MV-4-11 (cell line): ENCODE data around the gene MMP24.

ENCODE experiments used
- DNase-seq: peaks from one replicate; lab custom pipeline; 2025; lab: John Stamatoyannopoulos, UW

The MMP24 gene

DNA sequence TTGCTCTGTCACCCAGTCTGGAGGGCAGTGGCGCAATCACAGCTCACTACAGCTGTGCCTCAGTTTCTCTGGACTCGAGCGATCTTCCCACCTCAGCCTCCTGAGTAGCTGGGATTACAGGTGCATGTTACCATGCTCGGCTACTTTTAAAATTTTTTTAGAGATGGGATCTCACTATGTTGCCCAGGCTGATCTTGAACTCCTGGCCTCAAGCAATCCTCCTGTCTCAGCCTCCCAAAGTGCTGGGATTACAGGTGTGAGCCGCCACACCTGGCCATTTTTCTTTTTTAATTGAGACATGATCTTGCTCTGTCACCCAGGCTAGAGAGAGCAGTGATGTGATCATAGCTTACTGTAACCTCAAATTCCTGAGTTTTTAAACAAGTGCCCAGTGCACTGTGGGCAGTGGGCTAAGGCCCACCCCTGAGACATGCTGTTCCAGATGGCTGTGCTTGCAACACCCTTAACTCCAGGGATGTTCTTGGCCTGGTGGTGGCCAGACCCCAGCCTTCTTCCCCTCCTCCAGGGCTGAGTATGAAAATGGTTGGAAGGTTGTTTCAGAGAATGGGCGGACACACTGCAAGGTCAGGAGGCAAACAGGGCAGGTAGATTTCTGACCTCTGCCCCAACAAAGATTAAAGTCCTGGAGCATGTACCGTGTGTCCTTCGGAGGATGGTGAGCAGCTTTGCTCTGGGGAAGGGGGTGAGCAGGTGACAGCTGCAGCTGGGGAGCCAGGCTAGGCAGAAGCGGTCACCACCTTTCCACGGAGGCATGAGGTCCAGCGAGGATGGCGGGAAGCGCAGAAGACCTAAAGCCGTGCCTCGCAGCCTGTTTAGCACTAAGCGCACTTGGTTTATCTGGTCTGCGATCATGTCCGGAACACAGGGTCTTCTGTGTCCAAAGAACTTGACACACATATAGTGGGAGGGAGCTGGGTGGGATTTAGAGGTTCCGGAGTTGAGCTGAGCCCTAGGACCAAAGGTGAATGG lies 67.1 kb downstream of the MMP24 start:
- no peak for DNase-seq

GRCh38 chr20:35294293-35294685 lies 67.8 kb downstream of the MMP24 start:
- no peak for DNase-seq

- no peak for DNase-seq
Observed at GRCh38 chr20:35295058-35295457, 68.6 kb downstream of the MMP24 start.

DNA sequence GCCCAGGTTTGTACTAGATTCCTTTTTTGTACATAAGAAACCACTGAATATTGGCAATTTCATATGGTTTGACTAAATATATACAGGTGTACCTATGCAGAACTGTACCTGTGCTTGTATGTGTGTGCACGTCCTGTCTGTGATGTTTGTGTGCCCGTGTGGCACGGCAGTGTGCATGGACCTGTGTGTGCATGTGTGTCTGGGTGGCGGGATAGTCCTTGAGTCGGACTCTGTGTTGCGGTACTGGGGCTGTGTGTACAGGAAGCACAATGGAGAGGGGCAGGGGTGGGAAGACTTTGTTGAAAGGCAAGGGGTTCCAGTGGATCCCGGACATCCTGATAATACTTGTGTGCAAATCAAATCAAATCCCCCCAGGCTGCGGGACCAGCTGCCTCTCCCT lies 69.2 kb downstream of the MMP24 start:
- no peak for DNase-seq

GRCh38 chr20:35296101-35296554 lies 69.6 kb downstream of the MMP24 start:
- no peak for DNase-seq

- DNase-seq: peak; percentile 24
Observed at GRCh38 chr20:35297155-35297554, 70.7 kb downstream of the MMP24 start.

DNA sequence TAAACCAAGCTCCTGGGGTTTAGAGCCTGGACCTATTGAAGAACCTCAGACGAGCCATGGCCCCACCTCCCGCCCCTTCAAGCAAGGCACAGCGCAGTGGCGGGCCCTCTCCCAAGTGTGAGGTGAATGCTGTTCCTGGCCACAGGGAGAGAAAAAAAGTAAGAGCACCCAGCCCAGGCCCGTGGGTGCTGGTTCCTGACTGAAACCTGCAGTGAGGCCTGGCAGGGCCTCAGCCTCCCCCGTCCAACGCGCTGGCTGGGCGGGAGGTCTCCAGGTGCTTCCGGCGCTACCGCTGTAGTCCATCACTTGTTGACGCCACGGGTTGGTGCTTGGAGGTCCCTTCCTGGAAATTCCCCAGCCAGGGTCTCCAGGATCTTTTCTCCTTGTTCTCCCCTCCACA lies 71.2 kb downstream of the MMP24 start:
- no peak for DNase-seq

- DNase-seq: no peak
Observed at GRCh38 chr20:35298264-35298663, 71.8 kb downstream of the MMP24 start.

GRCh38 chr20:35299780-35300179 lies 73.3 kb downstream of the MMP24 start:
- peak; percentile 18 for DNase-seq

DNA sequence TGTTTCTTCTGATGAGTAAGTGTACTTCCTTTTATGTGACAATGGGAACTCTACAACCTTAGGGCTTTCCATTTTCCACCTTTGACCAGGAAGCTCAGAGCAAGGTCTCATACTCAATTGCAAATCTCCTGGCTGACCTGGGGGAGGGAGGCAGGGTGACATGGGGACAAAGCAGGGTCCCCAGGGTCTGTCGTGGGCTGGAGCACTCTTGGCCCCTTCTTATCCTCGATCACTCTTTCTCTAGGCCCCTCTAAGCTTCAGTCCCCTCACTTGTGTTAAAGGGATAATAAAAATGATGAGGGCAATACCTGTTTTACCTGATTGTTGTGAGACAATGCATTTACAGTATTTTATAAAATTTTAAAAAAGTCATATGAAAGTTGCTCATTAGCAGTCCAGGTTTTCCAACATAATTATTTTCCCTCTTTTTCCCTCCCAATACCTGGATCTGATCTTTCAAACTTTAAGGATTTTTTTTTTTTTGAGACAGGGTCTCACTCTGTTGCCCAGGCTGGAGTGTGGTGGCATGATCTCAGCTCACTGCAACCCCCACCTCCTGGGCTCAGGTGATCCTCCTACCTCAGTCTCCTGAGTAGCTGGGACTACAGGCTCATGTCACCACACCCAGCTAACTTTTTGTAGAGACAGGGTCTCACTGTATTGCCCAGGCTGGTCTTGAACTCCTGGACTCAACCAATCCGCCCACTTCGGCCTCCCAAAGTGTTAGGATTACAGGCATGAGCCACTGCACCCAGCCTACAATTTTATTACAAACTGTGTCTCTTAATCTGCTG lies 74.2 kb downstream of the MMP24 start:
- DNase-seq: no peak

DNA sequence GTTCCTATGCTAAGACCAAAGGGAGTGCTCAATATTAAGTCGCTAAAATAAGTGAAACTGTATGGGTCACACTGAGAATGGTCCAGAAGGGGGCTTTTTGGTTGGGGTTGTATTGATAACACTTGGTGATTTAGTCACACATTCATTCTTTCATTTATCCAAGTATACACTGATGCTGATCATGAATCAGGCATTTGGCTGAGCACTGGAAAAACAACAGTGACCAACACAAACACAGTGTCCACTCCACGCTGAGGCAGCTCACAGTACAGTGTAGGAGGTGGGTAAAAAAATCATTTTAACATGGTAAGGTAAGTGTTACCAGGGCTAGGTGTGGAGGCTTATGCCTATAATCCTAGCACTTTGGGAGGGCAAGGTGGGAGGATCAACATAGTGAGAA lies 74.9 kb downstream of the MMP24 start:
- DNase-seq: no peak

- DNase-seq: no peak
Observed at GRCh38 chr20:35302421-35303335, 76.2 kb downstream of the MMP24 start.

DNA sequence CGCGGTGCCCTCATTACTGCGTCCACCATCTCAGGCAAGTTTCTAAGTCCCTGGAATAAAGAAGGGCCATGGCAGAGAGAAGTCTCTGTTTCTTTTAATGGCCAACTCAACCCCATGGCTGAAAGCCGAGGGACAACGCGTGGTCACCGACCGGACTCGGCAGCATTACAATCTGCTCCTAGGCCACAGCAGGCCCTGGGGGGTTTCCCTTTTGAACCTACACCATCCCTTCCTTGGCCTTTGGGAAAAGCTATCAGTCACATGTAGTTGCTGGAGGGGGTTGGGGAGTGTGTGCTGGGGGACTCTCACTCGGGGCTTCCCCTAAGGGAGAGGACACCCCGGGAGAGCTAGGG lies 76.9 kb downstream of the MMP24 start:
- no peak for DNase-seq

DNA sequence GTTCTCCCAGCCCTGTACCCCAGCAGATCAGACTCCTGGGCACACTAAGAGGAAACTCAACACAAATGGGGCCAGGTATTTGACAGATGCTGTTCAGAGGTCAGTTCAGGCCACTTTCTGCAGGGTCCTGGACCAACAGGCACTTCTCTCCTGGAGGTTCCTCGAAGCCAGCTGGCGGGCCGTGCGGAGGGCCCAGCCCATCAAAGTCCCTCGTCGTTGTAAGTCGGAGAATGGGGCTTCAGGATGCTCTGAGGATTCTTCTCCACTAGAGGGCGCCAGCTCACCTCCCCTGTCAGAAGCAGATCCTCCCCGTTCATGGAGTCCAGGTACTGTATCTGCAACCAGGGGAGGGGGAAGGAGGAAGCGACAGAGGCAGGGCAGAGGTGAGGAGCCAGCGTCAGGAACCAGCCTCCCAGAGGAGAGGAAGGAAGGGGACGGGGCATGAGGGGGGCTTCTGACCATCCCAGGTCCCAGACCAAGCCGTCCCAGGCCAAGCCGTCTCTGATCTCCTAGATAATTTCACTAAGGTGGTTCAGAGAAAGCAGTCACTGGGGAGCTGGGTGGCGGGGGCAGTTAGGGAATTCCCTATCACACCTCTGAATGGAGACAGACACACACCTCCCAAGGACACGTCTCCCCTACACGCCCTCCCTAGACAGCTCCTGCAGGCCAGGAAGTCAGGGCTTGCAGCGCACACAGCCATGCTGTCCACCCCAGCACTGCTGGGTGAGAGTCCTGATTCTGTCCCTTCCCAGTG lies 77.4 kb downstream of the MMP24 start:
- DNase-seq: peak; percentile 74

- no peak for DNase-seq
Observed at GRCh38 chr20:35304956-35305355, 78.5 kb downstream of the MMP24 start.

- DNase-seq: peak; percentile 96
Observed at GRCh38 chr20:35305682-35306556, 79.4 kb downstream of the MMP24 start.

GRCh38 chr20:35306931-35307517 lies 80.5 kb downstream of the MMP24 start:
- peak; percentile 55 for DNase-seq

DNA sequence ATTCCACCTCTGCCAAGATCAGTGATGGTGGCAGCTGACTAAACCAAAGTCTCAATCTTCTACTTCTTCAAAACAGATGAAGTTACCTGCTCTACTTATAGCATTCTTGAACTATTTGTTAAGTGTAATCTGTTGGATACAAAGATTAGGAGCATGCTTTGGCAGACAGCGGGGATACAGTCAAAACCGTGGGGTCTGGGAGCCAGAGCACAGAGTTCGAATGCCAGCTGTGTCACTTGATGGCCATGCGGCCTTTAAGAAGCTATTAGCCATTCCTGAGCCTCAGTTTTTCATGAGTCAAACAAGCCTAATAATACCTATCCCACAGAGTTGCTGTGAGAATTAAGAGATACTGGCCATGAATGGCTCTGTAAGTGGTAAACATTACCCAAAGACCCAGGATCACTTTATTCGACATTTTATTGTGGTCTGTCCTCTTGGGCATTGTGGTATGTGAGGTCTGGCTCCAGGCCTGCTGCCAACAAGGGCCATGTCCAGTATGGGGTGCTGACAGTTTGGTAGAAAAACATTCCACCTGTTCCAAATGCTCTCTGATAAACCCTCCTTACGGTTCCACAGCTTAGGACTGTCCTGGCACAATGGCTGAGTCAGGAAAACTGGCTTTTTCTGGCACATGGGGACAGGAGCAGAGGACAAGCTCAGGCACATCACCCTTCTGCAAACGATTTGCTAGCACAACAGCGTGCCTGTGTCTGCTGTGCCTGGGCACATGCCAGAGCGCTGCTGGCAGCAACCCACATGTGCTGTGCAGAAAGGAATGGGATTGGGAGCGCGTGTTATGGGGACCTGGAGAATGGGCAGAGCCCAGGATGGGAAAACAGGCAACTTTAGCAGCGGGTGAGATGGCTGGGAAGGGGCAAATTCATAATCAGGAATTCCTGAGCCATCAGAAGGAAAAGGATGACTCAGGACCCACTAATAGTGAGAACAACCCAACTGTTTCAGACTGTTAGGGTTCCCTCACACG lies 81.5 kb downstream of the MMP24 start:
- no peak for DNase-seq

DNA sequence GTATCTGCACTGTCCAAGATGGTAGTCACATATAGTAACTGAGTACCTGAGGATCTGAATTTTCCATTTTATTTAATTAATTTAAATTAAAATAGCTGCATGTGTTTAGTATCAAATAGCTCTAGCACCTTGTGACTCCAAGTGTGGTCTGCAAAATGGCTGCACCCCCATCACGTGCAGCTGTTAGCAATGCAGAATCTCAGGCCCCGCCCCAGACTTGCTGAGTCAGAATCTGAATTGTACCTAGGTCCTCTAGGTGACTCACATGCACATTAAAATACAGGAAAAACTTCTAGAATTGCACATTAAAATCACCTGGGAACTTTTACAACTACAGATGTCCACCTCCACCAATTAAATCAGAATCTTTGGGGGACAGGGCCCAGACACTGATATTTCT lies 84.9 kb downstream of the MMP24 start:
- DNase-seq: no peak
